Prostate gland (tissue), 2 donors: ENCODE data around the gene BCL7B. TPM values are rescaled to one million over a fixed set of nuclear protein-coding genes. Genes with fewer than 3 reads are reported as not detected.
"Not testable (repeated sequence)": the region's sequence is repeated elsewhere in the genome, so short reads cannot be mapped to it uniquely, and the experiment has no call there.

Source experiments
- DNase-seq: peaks from one replicate; pipeline ENCODE4 v3.0.0-alpha.2; 2019; ENCODE audit warnings: low spot score
- H3K27ac ChIP-seq, 2 donors: fragments of 200-600 bp; sonication (generic); 2 replicates each; pipeline ENCODE4 v1.5.1; 2017 to 2019
- H3K27me3 ChIP-seq: fragments of 200-600 bp; sonication (generic); replicated peaks from 2 replicates; pipeline ENCODE4 v1.5.1; 2019; ENCODE audit not compliant: insufficient read depth
- H3K36me3 ChIP-seq, 2 donors: fragments of 200-600 bp; sonication (generic); 1 replicate in 1 of 2; 2 replicates in 1 of 2; pipeline versions ENCODE4 v1.5.1 to v1.8.1; 2017 to 2019
- H3K4me1 ChIP-seq: fragments of 200-600 bp; sonication (generic); replicated peaks from 2 replicates; pipeline ENCODE4 v1.5.1; 2019
- H3K4me3 ChIP-seq, 2 donors: fragments of 200-600 bp; sonication (generic); 2 replicates each; pipeline ENCODE4 v1.5.1; 2017 to 2019
- H3K9me3 ChIP-seq: fragments of 200-600 bp; sonication (generic); 2 replicates; pipeline ENCODE4 v1.5.1; 2017
- CTCF ChIP-seq, 4 experiments: fragments of 200-600 bp in 2 of 4; fragments of 450-650 bp in 2 of 4; sonication (generic) in 2 of 4; IDR thresholded peaks; 1 replicate in 3 of 4; 2 replicates in 1 of 4; pipeline ENCODE4 v1.5.1; 2016 to 2019; ENCODE audit warnings: antibody characterized with exemption in 4 of 4, mild to moderate bottlenecking in 2 of 4, moderate library complexity in 2 of 4
- POLR2A ChIP-seq: fragments of 450-650 bp; IDR thresholded peaks from one replicate; pipeline ENCODE4 v1.6.1; 2016; ENCODE audit warnings: antibody characterized with exemption, mild to moderate bottlenecking
- POLR2AphosphoS5 ChIP-seq: sonication (generic); formaldehyde crosslinking; IDR thresholded peaks from one replicate; pipeline ENCODE4 v1.6.1; 2017; ENCODE audit warnings: antibody characterized with exemption
- WGBS: methylation state at CpG from one replicate; pipeline ENCODE4 v1.1.5; 2018; 5-methylcytosine and 5-hydroxymethylcytosine counted together
- intact Hi-C: fragments of 100-400 bp; cut with DNase I; formaldehyde crosslinking; loops from one replicate; pipeline ENCODE4 v1.14.2; 2022
- total RNA-seq, 2 donors: library from RNA; depleted of rRNA; stranded (reverse); fragments of >200 nt; gene quantifications; one replicate each; pipeline ENCODE4 v1.1.0, GENCODE V29; 2016

BCL7B gene
- total RNA-seq, 2 donors from 2014 or later = 78.7 to 105 TPM

DNA sequence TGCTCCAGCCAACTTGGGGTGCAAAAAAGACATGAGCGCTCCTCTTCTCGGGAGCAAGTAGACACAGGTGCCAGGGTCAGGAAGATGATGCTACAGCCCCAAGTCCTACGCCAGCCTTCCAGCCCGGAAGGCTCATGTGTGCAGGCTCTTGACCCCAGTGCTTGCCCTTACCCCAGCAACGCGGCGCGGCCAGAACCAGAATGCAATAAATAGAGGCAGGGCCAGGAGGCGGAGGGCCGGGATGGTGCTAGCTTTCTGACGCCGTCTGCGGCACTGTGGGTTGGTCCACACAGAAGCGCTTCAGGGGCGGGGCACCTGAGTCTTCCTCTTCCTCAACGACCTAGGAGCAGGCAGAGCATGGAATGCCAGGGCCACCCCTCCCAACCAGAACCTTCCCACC, 20.4 kb downstream of the BCL7B start:
- intact Hi-C loops = no loop called here
- no peaks in the 10 kb centered on the region for H3K27me3 ChIP-seq
- no peaks in the 10 kb centered on the region for H3K4me1 ChIP-seq
- H3K4me3 ChIP-seq = no peak overlapping the region
- peaks cover 15 to 38% of the 10 kb centered on the region in 2 donors for H3K36me3 ChIP-seq
- no peak for DNase-seq
- H3K27ac ChIP-seq = no peak overlapping the region
- 87% methylated on average over 16 of the region's 16 CpGs for WGBS
- H3K9me3 ChIP-seq = no peaks in the 10 kb centered on the region
- no peak for TF ChIP-seq POLR2A
- TF ChIP-seq CTCF (IDR thresholded peaks at IDR 0.05) = no peak
- TF ChIP-seq POLR2AphosphoS5 = no peak

- peaks cover 15 to 38% of the 10 kb centered on the region in 2 donors for H3K36me3 ChIP-seq
Measured at GRCh38 chr7:73536479-73536878, 21.0 kb downstream of the BCL7B start.

GRCh38 chr7:73535918-73536317, 21.6 kb downstream of the BCL7B start:
- H3K4me3 ChIP-seq, H3K27me3 ChIP-seq, H3K9me3 ChIP-seq, DNase-seq, intact Hi-C loops, H3K27ac ChIP-seq, H3K4me1 ChIP-seq: not testable (repeated sequence)
- 93% methylated on average over 7 of the region's 7 CpGs for WGBS
- H3K36me3 ChIP-seq = peaks cover 15 to 38% of the 10 kb centered on the region in 2 donors

More at GRCh38 chr7:73536479-73536878, 21.0 kb downstream of the BCL7B start:
- no peak for DNase-seq
- TF ChIP-seq POLR2A (no peak), POLR2AphosphoS5 (no peak), CTCF (IDR thresholded peaks at IDR 0.05) (no peak)
- no peak overlapping the region for H3K4me3 ChIP-seq
- WGBS = 78% methylated on average over 5 of the region's 5 CpGs
- H3K27ac ChIP-seq = no peak overlapping the region
- no peaks in the 10 kb centered on the region for H3K9me3 ChIP-seq
- no peaks in the 10 kb centered on the region for H3K4me1 ChIP-seq
- no peaks in the 10 kb centered on the region for H3K27me3 ChIP-seq
- intact Hi-C loops = no loop called here

- no peak for DNase-seq
- H3K36me3 ChIP-seq = peaks cover 6 to 28% of the 10 kb centered on the region in 2 donors
- H3K27ac ChIP-seq = no peak overlapping the region
- H3K9me3 ChIP-seq = no peaks in the 10 kb centered on the region
- WGBS = 68% methylated on average over 9 of the region's 9 CpGs
- H3K27me3 ChIP-seq = no peaks in the 10 kb centered on the region
- intact Hi-C loops = no loop called here
- TF ChIP-seq POLR2AphosphoS5 (no peak), POLR2A (no peak), CTCF (IDR thresholded peaks at IDR 0.05) (no peak)
- H3K4me3 ChIP-seq = no peak overlapping the region
- H3K4me1 ChIP-seq = no peaks in the 10 kb centered on the region
Measured at GRCh38 chr7:73533742-73534141, 23.7 kb downstream of the BCL7B start.

DNA sequence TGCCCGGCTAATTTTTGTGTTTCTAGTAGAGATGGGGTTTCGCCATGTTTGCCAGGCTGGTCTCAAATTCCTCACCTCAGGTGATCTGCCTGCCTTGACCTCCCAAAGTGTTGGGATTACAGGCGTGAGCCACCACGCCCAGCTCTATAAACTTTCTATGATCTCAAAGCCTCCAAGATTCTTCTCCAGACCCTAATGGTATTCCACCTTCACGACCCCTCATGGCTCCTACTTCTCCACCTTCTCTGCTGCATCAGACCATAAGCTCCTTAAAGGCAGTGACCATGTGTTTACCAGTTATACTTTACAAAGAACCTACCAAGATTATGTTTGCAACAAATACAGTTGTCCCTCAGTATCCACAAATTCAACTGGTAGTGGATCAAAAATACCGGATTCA, 25.3 kb downstream of the BCL7B start:
- no peak for TF ChIP-seq CTCF (IDR thresholded peaks at IDR 0.05)
- Histone ChIP-seq H3K4me3 (no peak overlapping the region), H3K4me1 (no peaks in the 10 kb centered on the region), H3K36me3 (peaks cover 6 to 15% of the 10 kb centered on the region in 2 donors), H3K27me3 (no peaks in the 10 kb centered on the region), H3K27ac (no peak overlapping the region), H3K9me3 (no peaks in the 10 kb centered on the region)
- WGBS = 96% methylated on average over 6 of the region's 6 CpGs
- intact Hi-C loops = no loop called here
- no peak for DNase-seq
